HG03139 (cell line): ENCODE data around the gene MRGPRX1.
"Not testable (repeated sequence)": the region's sequence is repeated elsewhere in the genome, so short reads cannot be mapped to it uniquely, and the experiment has no call there.

Source experiments
- ATAC-seq: cut with Tn5 transposase; IDR thresholded peaks from one replicate; pipeline ENCODE4 v1.9.1; 2021; ENCODE audit not compliant: unreplicated experiment

The MRGPRX1 gene

GRCh38 chr11:18939314-18939713 lies at the start of gene MRGPRX1:
MRGPRX1 (minus strand) TSS chr11:18939414; CDS start chr11:18934784, 4,630 bp downstream.
- ATAC-seq = no peak

- ATAC-seq = no peak
Observed at GRCh38 chr11:18987454-18988231, 48.4 kb upstream of the MRGPRX1 start.

GRCh38 chr11:18986744-18987143 lies 47.5 kb upstream of the MRGPRX1 start:
- no peak for ATAC-seq

GRCh38 chr11:18981897-18982296 lies 42.7 kb upstream of the MRGPRX1 start:
- ATAC-seq = no peak

GRCh38 chr11:18974192-18974591 lies 35.0 kb upstream of the MRGPRX1 start:
- ATAC-seq = no peak

GRCh38 chr11:18972336-18972735 lies 33.1 kb upstream of the MRGPRX1 start:
- ATAC-seq = no peak

- ATAC-seq = no peak
Observed at GRCh38 chr11:18969720-18970119, 30.5 kb upstream of the MRGPRX1 start.

- ATAC-seq = no peak
Observed at GRCh38 chr11:18958221-18958910, 19.2 kb upstream of the MRGPRX1 start.

GRCh38 chr11:18956630-18957029 lies 17.4 kb upstream of the MRGPRX1 start:
- no peak for ATAC-seq

- no peak for ATAC-seq
Observed at GRCh38 chr11:18936002-18936673, 3.1 kb downstream of the MRGPRX1 start.

- no peak for ATAC-seq
Observed at GRCh38 chr11:18934195-18934814, 4.9 kb downstream of the MRGPRX1 start.

GRCh38 chr11:18927550-18928322 lies 11.5 kb downstream of the MRGPRX1 start:
- no peak for ATAC-seq

- ATAC-seq = not testable (repeated sequence)
Observed at GRCh38 chr11:18925426-18925825, 13.8 kb downstream of the MRGPRX1 start.

- no peak for ATAC-seq
Observed at GRCh38 chr11:18912883-18913282, 26.3 kb downstream of the MRGPRX1 start.

- ATAC-seq = no peak
Observed at GRCh38 chr11:18907391-18907790, 31.8 kb downstream of the MRGPRX1 start.

- ATAC-seq = not testable (repeated sequence)
Observed at GRCh38 chr11:18900637-18901036, 38.6 kb downstream of the MRGPRX1 start.

GRCh38 chr11:18900151-18900611 lies 39.0 kb downstream of the MRGPRX1 start:
- not testable (repeated sequence) for ATAC-seq

- ATAC-seq = not testable (repeated sequence)
Observed at GRCh38 chr11:18891712-18892111, 47.5 kb downstream of the MRGPRX1 start.

GRCh38 chr11:18890615-18891014 lies 48.6 kb downstream of the MRGPRX1 start:
- ATAC-seq = no peak
